Sigmoid colon (tissue), 4 donors: Measurements from ENCODE around the gene TMEM208.

Source experiments
- CTCF ChIP-seq, 4 experiments: fragments of 450-650 bp in 3 of 4; fragments of 200-600 bp in 1 of 4; IDR thresholded peaks; one replicate each; pipeline ENCODE4 v1.5.1; 2016 to 2019; ENCODE audit warnings: antibody characterized with exemption in 4 of 4, mild to moderate bottlenecking in 3 of 4, moderate library complexity in 2 of 4
- POLR2A ChIP-seq, 2 donors: fragments of 450-650 bp; IDR thresholded peaks; one replicate each; pipeline ENCODE4 v1.6.1; 2016; ENCODE audit warnings: antibody characterized with exemption in 2 of 2, mild to moderate bottlenecking in 2 of 2, moderate library complexity in 2 of 2
- POLR2AphosphoS5 ChIP-seq, 4 donors: sonication (generic); formaldehyde crosslinking; IDR thresholded peaks; one replicate each; pipeline ENCODE4 v1.6.1; 2017; ENCODE audit warnings: antibody characterized with exemption in 4 of 4

GRCh38 chr16:67199011-67199807, 27.7 kb upstream of the TMEM208 start, which contains the start of gene ELMO3:
- TF ChIP-seq CTCF (IDR thresholded peaks at IDR 0.05) (peak in 2 of 4 experiments; percentile 19 to 40), POLR2AphosphoS5 (IDR thresholded peaks at IDR 0.05) (peak in 1 of 4 donors; percentile 58), POLR2A (IDR thresholded peaks at IDR 0.05) (peak in 1 of 2 donors; percentile 63)
